Measurements from ENCODE around the gene SKP2.

- no peak for TF ChIP-seq TEAD4 (IDR thresholded peaks at IDR 0.05)
- no peak for TF ChIP-seq TAF1 (IDR thresholded peaks at IDR 0.05; ENCODE audit: low read depth)
- no peak for TF ChIP-seq YY1 (IDR thresholded peaks at IDR 0.05; ENCODE audit: low read depth)
- TF ChIP-seq MAX (IDR thresholded peaks at IDR 0.05), result no peak
Observed at GRCh38 chr5:36193746-36194145, 41.8 kb downstream of the SKP2 start.
